Karpas-422 (cell line): Measurements from ENCODE around the gene PLD1. TPM values are rescaled to one million over a fixed set of nuclear protein-coding genes. Genes with fewer than 3 reads are reported as not detected.

Experiments
- DNase-seq: peaks from one replicate; pipeline ENCODE4 v3.0.0-alpha.2; 2015
- H2AFZ ChIP-seq: fragments of 200-600 bp; sonication (generic); 2 replicates; pipeline ENCODE4 v1.6.1; 2014; ENCODE audit warnings: antibody characterized with exemption, low read length, mixed read lengths
- H3K27ac ChIP-seq: fragments of 200-600 bp; sonication (generic); 2 replicates; pipeline ENCODE4 v1.5.1; 2014; ENCODE audit warnings: mild to moderate bottlenecking, low read length, moderate library complexity
- H3K27me3 ChIP-seq: fragments of 200-600 bp; sonication (generic); 2 replicates; pipeline ENCODE4 v1.6.1; 2014; ENCODE audit warnings: low read length, mixed read lengths
- H3K36me3 ChIP-seq: fragments of 200-600 bp; sonication (generic); 2 replicates; pipeline ENCODE4 v1.6.1; 2014; ENCODE audit warnings: low read length, mixed read lengths; ENCODE audit not compliant: insufficient read depth
- H3K4me1 ChIP-seq: fragments of 200-600 bp; sonication (generic); 2 replicates; pipeline ENCODE4 v1.6.1; 2014; ENCODE audit warnings: mild to moderate bottlenecking, low read length, mixed read lengths
- H3K4me2 ChIP-seq: fragments of 200-600 bp; sonication (generic); 2 replicates; pipeline ENCODE4 v1.6.1; 2014; ENCODE audit warnings: low read length, low read depth, mild to moderate bottlenecking; ENCODE audit not compliant: poor library complexity, severe bottlenecking
- H3K4me3 ChIP-seq: fragments of 200-600 bp; sonication (generic); 2 replicates; pipeline ENCODE4 v1.5.1; 2014; ENCODE audit warnings: mild to moderate bottlenecking, antibody characterized with exemption, low read length, mixed read lengths
- H3K79me2 ChIP-seq: fragments of 200-600 bp; sonication (generic); 2 replicates; pipeline ENCODE4 v1.6.1; 2014; ENCODE audit warnings: mild to moderate bottlenecking, low read length, mixed read lengths
- H3K9ac ChIP-seq: fragments of 200-600 bp; sonication (generic); 2 replicates; pipeline ENCODE4 v1.6.0; 2014; ENCODE audit warnings: low read length
- H3K9me2 ChIP-seq: fragments of 200-600 bp; sonication (generic), shearing (Covaris generic); replicated peaks from 2 replicates; pipeline ENCODE4 v1.6.0; 2014; ENCODE audit warnings: mild to moderate bottlenecking, low read length, moderate library complexity; ENCODE audit not compliant: insufficient read depth
- H3K9me3 ChIP-seq: fragments of 300-700, 200-600 bp; sonication (generic); 2 replicates; pipeline ENCODE4 v1.6.1; 2014; ENCODE audit warnings: low read length, mixed read lengths
- H4K20me1 ChIP-seq: fragments of 200-600 bp; sonication (generic); 2 replicates; pipeline ENCODE4 v1.6.1; 2014; ENCODE audit warnings: mild to moderate bottlenecking, antibody characterized with exemption, low read length, low read depth; ENCODE audit not compliant: insufficient read depth
- total RNA-seq: library from RNA; depleted of rRNA; stranded (reverse); fragments of >200 nt; shearing (Covaris generic); gene quantifications from 2 replicates; pipeline ENCODE4 v1.2.3, GENCODE V29; 2014; ENCODE audit warnings: low replicate concordance

Gene PLD1
- total RNA-seq, 1 experiment from 2014 or later = not detected

DNA sequence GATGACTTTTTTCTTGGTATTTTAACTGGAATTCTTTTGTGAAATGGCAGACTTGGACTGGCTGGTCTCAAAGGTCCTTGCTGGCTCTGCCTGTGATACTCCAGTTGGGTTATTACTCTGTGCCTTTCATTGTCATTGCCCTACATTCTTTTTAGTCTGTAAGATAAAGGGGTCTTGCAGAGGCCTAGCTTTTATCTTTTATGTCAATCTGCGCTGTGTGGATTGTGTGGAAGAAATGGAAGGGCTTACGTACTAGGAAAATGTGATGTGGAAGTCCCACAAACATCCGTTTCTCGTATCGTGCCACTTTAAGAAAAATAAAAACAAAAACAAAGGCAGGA, 24.1 kb upstream of the PLD1 start:
- Histone ChIP-seq H3K4me1 (peaks cover 4% of the 10 kb centered on the region; the same call in 1 of the 2 replicates), H3K27ac (no peak overlapping the region), H3K9ac (no peak overlapping the region), H4K20me1 (no peaks in the 10 kb centered on the region), H3K4me3 (no peak overlapping the region), H3K79me2 (no peaks in the 10 kb centered on the region), H2AFZ (no peak overlapping the region), H3K4me2 (no peak overlapping the region), H3K9me2 (no peaks in the 10 kb centered on the region), H3K36me3 (no peaks in the 10 kb centered on the region), H3K9me3 (no peaks in the 10 kb centered on the region), H3K27me3 (no peaks in the 10 kb centered on the region)
- DNase-seq = no peak

DNA sequence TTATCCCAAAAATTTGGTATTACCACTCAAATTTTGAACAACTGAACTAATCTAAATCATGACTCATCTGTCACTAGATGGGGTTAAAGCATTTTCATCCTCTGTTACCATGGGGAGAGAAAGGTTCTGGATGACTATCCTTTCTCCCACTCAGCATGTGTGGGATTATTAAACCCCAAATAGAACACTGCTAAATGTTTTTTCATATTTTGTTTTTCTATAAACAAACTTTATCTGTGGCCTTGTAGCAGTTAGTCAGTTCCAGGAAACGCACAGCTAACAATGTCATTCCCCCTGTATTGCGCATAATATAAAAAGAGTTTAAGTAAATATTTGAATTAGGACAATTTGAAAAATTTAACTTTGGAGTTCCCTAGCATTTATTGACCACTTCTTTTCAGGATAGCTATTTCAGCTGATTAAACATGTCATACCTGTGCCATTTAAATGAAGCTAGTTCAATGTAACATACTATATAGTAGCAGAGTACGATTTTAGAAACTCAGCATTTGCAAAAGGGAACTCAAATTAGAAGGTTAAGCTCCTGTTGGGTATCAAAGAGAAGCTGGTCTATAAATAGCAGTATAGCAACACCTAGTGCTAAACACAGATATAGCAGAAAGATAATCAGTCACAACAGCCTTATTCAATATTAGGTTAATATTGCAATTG, 23.6 kb upstream of the PLD1 start:
- Histone ChIP-seq H3K27ac (no peak overlapping the region), H3K9me3 (no peaks in the 10 kb centered on the region), H3K9me2 (no peaks in the 10 kb centered on the region), H3K9ac (no peak overlapping the region), H3K4me3 (no peak overlapping the region), H3K79me2 (no peaks in the 10 kb centered on the region), H3K36me3 (no peaks in the 10 kb centered on the region), H3K4me1 (peaks cover 4% of the 10 kb centered on the region; the same call in 1 of the 2 replicates), H2AFZ (no peak overlapping the region), H4K20me1 (no peaks in the 10 kb centered on the region), H3K4me2 (no peak overlapping the region), H3K27me3 (no peaks in the 10 kb centered on the region)
- DNase-seq = no peak

DNA sequence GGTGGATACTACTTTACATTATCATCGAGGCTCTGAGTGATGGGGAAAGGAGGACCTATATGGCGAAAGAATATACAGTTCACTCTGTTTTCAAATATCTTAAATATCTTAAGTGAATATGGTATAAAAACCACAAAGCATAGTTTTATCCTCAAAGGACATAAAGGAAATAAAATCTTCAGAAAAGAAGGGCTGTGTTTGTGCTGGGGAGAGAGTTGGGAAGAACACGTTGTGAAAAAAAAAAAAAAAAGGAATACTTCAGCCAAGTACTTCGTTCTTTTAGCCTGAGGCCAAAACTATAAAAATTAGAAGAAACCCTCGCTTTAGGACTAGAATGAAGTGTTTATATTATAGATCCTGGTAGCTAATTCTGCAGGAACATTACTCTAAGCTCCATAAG, 22.7 kb upstream of the PLD1 start:
- no peaks in the 10 kb centered on the region for H3K36me3 ChIP-seq
- no peak overlapping the region for H3K9ac ChIP-seq
- no peak overlapping the region for H3K27ac ChIP-seq
- H2AFZ ChIP-seq = no peak overlapping the region
- no peaks in the 10 kb centered on the region for H3K79me2 ChIP-seq
- H3K4me2 ChIP-seq = no peak overlapping the region
- H3K4me3 ChIP-seq = no peak overlapping the region
- no peaks in the 10 kb centered on the region for H3K27me3 ChIP-seq
- H4K20me1 ChIP-seq = no peaks in the 10 kb centered on the region
- no peaks in the 10 kb centered on the region for H3K9me3 ChIP-seq
- no peak for DNase-seq
- no peaks in the 10 kb centered on the region for H3K9me2 ChIP-seq
- H3K4me1 ChIP-seq = peaks cover 4% of the 10 kb centered on the region; the same call in 1 of the 2 replicates

DNA sequence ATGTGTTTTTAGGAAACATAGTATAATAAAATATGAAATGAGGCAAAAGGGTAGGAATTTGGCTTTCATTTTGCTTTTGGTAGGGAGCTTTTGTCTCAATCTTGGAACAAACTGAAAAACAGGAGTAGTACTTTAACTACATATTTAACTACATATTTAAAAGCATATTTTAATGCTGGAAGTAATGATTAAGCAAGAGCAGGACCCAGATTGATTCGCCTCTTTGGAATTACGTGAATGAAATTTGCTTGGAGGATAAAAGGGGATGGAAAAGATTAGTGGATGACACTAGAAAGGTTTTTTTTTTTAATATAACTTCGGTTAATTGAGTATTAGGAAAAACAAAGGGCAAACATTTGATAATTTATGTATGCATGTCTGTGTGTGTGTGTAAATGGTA, 21.7 kb upstream of the PLD1 start:
- H3K27ac ChIP-seq = no peak overlapping the region
- H3K79me2 ChIP-seq = no peaks in the 10 kb centered on the region
- peaks cover 6% of the 10 kb centered on the region for H3K4me1 ChIP-seq
- H2AFZ ChIP-seq = no peak overlapping the region
- DNase-seq = no peak
- no peaks in the 10 kb centered on the region for H3K9me3 ChIP-seq
- no peak overlapping the region for H3K9ac ChIP-seq
- H3K4me3 ChIP-seq = no peak overlapping the region
- H3K9me2 ChIP-seq = no peaks in the 10 kb centered on the region
- H4K20me1 ChIP-seq = no peaks in the 10 kb centered on the region
- H3K27me3 ChIP-seq = no peaks in the 10 kb centered on the region
- no peaks in the 10 kb centered on the region for H3K36me3 ChIP-seq
- H3K4me2 ChIP-seq = no peak overlapping the region

GRCh38 chr3:171830518-171830875, 20.2 kb upstream of the PLD1 start:
- no peak overlapping the region for H3K4me2 ChIP-seq
- peaks cover 6% of the 10 kb centered on the region for H3K4me1 ChIP-seq
- H2AFZ ChIP-seq = no peak overlapping the region
- H3K27me3 ChIP-seq = no peaks in the 10 kb centered on the region
- no peaks in the 10 kb centered on the region for H4K20me1 ChIP-seq
- no peak overlapping the region for H3K27ac ChIP-seq
- DNase-seq = no peak
- no peaks in the 10 kb centered on the region for H3K79me2 ChIP-seq
- H3K9ac ChIP-seq = no peak overlapping the region
- no peaks in the 10 kb centered on the region for H3K36me3 ChIP-seq
- no peaks in the 10 kb centered on the region for H3K9me2 ChIP-seq
- H3K4me3 ChIP-seq = no peak overlapping the region
- no peaks in the 10 kb centered on the region for H3K9me3 ChIP-seq

DNA sequence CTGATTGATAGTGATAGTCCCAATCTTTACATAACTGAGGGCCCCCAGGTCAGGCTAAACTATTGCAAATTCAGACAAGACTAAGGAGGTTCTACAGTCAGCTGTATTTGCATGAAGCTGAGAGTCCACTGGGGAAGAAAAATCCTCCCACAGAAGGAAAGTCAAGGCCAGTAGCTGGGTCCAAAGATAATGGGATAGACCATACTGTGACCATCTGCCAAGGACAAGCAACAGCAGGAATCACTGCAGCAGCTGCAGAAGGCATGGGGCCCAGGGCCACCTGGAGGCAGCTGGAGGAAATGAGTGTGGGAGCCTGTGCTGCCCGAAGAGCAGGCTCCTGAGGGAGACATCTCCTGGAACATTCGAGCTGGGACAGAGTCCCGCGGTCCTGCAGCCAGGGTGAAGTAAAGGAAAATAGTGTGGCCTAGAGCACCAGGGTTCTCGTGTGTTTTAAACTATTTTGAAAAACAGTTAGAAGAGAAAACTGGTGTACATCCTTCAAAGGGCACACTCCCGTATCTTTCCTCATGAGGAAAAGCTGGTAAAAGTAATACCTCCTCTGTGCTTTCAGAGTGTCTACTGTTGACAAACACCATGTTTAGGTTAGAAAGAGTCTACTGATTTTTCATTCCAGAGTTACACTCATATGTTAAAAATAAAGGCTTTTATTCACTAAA, 19.7 kb upstream of the PLD1 start:
- Histone ChIP-seq H4K20me1 (no peaks in the 10 kb centered on the region), H2AFZ (no peak overlapping the region), H3K4me2 (no peak overlapping the region), H3K79me2 (no peaks in the 10 kb centered on the region), H3K4me1 (peaks cover 6% of the 10 kb centered on the region), H3K36me3 (no peaks in the 10 kb centered on the region), H3K9me3 (no peaks in the 10 kb centered on the region), H3K27ac (no peak overlapping the region), H3K27me3 (no peaks in the 10 kb centered on the region), H3K9ac (no peak overlapping the region), H3K4me3 (no peak overlapping the region), H3K9me2 (no peaks in the 10 kb centered on the region)
- peak; percentile 48 for DNase-seq

- Histone ChIP-seq H3K79me2 (no peaks in the 10 kb centered on the region), H3K9ac (no peak overlapping the region), H3K36me3 (no peaks in the 10 kb centered on the region), H3K9me3 (no peaks in the 10 kb centered on the region), H3K27me3 (no peaks in the 10 kb centered on the region), H3K9me2 (no peaks in the 10 kb centered on the region), H4K20me1 (no peaks in the 10 kb centered on the region), H3K4me3 (no peak overlapping the region), H3K27ac (no peak overlapping the region), H2AFZ (no peak overlapping the region), H3K4me1 (peaks cover 5% of the 10 kb centered on the region), H3K4me2 (no peak overlapping the region)
- no peak for DNase-seq
These were observed 18.9 kb upstream of the PLD1 start for GRCh38 chr3:171828902-171829770.

DNA sequence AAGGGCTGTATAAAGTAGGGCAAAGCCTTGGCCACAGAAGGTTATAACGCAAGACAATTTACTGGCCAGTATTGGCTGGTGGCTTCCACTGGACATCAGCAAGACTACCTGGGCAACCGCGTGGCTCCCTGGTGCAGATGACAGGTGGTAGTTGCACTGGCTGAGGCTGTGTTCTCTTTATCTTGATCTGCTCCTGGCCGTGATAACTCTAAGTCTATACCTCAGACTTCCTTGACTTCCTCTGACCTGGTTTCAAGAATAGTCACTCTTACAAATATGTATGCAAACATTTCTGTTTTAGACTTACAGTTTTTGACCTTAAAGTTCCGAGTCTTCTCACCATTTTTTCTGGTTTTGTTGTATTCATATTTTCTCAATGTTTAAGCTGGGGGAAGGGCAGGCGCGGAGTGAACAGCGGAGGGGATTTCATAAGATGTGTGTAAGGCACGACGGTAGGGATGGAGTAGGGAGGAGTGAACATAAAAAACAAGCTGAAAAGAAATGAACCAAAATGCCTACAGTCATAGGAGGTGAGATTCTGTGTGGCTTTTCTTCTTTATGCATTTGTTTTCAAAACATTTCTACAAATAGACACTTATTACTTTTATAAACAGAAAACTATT, 17.7 kb upstream of the PLD1 start:
- DNase-seq = no peak
- Histone ChIP-seq H3K27me3 (no peaks in the 10 kb centered on the region), H3K4me2 (no peak overlapping the region), H4K20me1 (no peaks in the 10 kb centered on the region), H3K9ac (no peak overlapping the region), H2AFZ (no peak overlapping the region), H3K4me3 (no peak overlapping the region), H3K9me3 (no peaks in the 10 kb centered on the region), H3K4me1 (peaks cover 2% of the 10 kb centered on the region; the same call in 1 of the 2 replicates), H3K27ac (no peak overlapping the region), H3K36me3 (no peaks in the 10 kb centered on the region), H3K9me2 (no peaks in the 10 kb centered on the region), H3K79me2 (no peaks in the 10 kb centered on the region)
